G401 (cell line): ENCODE data around the gene SOBP. TPM values are rescaled to one million over a fixed set of nuclear protein-coding genes. Genes with fewer than 3 reads are reported as not detected.
A peak's percentile ranks its signal among the peaks of the same experiment; 100 is the strongest.

Source experiments
- DNase-seq: peaks from one replicate; pipeline ENCODE4 v3.0.0-alpha.2; 2015; ENCODE audit warnings: low spot score
- in situ Hi-C: cut with HindIII; loops from 2 replicates; pipeline ENCODE4 v1.10.0; 2016; ENCODE audit warnings: low sequenced_read_pairs, mixed read lengths
- total RNA-seq: library from RNA; depleted of rRNA; stranded (reverse); fragments of >200 nt; shearing (Covaris generic); gene quantifications from 2 replicates; pipeline ENCODE4 v1.2.3, GENCODE V29; 2014

Gene SOBP
- total RNA-seq, 1 experiment from 2014 or later: 3.7 TPM

GRCh38 chr6:107627969-107628368, 138.1 kb downstream of the SOBP start:
- in situ Hi-C loops: no loop called here
- no peak for DNase-seq

GRCh38 chr6:107628878-107629277, 139.0 kb downstream of the SOBP start:
- no peak for DNase-seq
- in situ Hi-C loops: no loop called here

- in situ Hi-C loops: no loop called here
- no peak for DNase-seq
These were observed 139.7 kb downstream of the SOBP start for GRCh38 chr6:107629548-107630129.

GRCh38 chr6:107630348-107630977, 140.5 kb downstream of the SOBP start:
- DNase-seq: no peak
- in situ Hi-C loops: no loop called here

GRCh38 chr6:107632381-107633136, 142.6 kb downstream of the SOBP start:
- no peak for DNase-seq
- in situ Hi-C loops: no loop called here

- in situ Hi-C loops: no loop called here
- DNase-seq: peak; percentile 45
These were observed 143.9 kb downstream of the SOBP start for GRCh38 chr6:107633680-107634323.

- no peak for DNase-seq
- in situ Hi-C loops: no loop called here
These were observed 144.6 kb downstream of the SOBP start for GRCh38 chr6:107634324-107635056.

GRCh38 chr6:107635057-107635515, 145.2 kb downstream of the SOBP start:
- in situ Hi-C loops: no loop called here
- DNase-seq: no peak

- no peak for DNase-seq
- in situ Hi-C loops: no loop called here
These were observed 146.6 kb downstream of the SOBP start for GRCh38 chr6:107636486-107636885.

GRCh38 chr6:107637316-107638315, 147.7 kb downstream of the SOBP start:
- in situ Hi-C loops: no loop called here
- no peak for DNase-seq

GRCh38 chr6:107638493-107638892, 148.6 kb downstream of the SOBP start:
- DNase-seq: no peak
- in situ Hi-C loops: no loop called here

GRCh38 chr6:107639511-107639910, 149.6 kb downstream of the SOBP start:
- in situ Hi-C loops: no loop called here
- no peak for DNase-seq

- in situ Hi-C loops: no loop called here
- no peak for DNase-seq
These were observed 151.2 kb downstream of the SOBP start for GRCh38 chr6:107641071-107641470.

- DNase-seq: peak; percentile 88
- in situ Hi-C loops: no loop called here
These were observed 151.6 kb downstream of the SOBP start for GRCh38 chr6:107641500-107641941.

GRCh38 chr6:107642095-107642860, 152.4 kb downstream of the SOBP start:
- no peak for DNase-seq
- in situ Hi-C loops: no loop called here

GRCh38 chr6:107642861-107643328, 153.0 kb downstream of the SOBP start:
- in situ Hi-C loops: no loop called here
- no peak for DNase-seq

GRCh38 chr6:107644513-107644912, 154.6 kb downstream of the SOBP start:
- no peak for DNase-seq
- in situ Hi-C loops: no loop called here
